A549 (cell line): ENCODE results near the gene MYPOP. TPM values are rescaled to one million over a fixed set of nuclear protein-coding genes. Genes with fewer than 3 reads are reported as not detected.
A peak's percentile ranks its signal among the peaks of the same experiment; 100 is the strongest.

Experiments
- ATAC-seq, 2 experiments: fragments of 200-7000 bp in 1 of 2; fragments of >200 bp in 1 of 2; cut with Nextera tagmentation in 1 of 2; cut with Tn5 transposase in 1 of 2; 3 replicates each; pipeline versions ENCODE4 v1.8.0 to v1.9.1; 2018 to 2020; ENCODE audit warnings: mild to moderate bottlenecking in 1 of 2, moderate library complexity in 1 of 2
- CTCF ChIA-PET: fragments of 300-600 bp; sonication (Branson Sonifier 250); formaldehyde crosslinking; extraction: SDS; loops from one replicate; lab custom pipeline; 2021; ENCODE audit warnings: antibody characterized with exemption, inconsistent platforms; lab: Yijun Ruan, JAX
- POLR2A ChIA-PET: fragments of 350-600 bp; formaldehyde crosslinking; extraction: SDS; loops from one replicate; lab custom pipeline; 2021; ENCODE audit warnings: antibody characterized with exemption, inconsistent platforms; lab: Yijun Ruan, JAX
- DNase-seq, 2 experiments: peaks; one replicate each; pipeline versions ENCODE4 v3.0.0 to v3.0.0-alpha.2; 2011 to 2016; ENCODE audit warnings: low read depth in 1 of 2, low spot score in 1 of 2
- FAIRE-seq: peaks from 2 replicates; lab custom pipeline; 2011; peaks lifted over from hg19 to GRCh38; lab: Jason Lieb, UNC
- H3K27ac ChIP-seq, 2 experiments: fragments of >200 bp; sonication (Bioruptor Twin); formaldehyde crosslinking; 3 replicates each; pipeline ENCODE4 v1.5.1; 2016 to 2017
- H3K4me1 ChIP-seq: fragments of >200 bp; sonication (Bioruptor Twin); formaldehyde crosslinking; 3 replicates; pipeline ENCODE4 v1.6.1; 2016
- H3K4me2 ChIP-seq: fragments of >200 bp; sonication (Bioruptor Twin); formaldehyde crosslinking; 3 replicates; pipeline ENCODE4 v1.6.1; 2016
- H3K4me3 ChIP-seq: fragments of >200 bp; sonication (Bioruptor Twin); formaldehyde crosslinking; 3 replicates; pipeline ENCODE4 v1.5.1; 2016
- H3K9me3 ChIP-seq: fragments of >200 bp; sonication (Bioruptor Twin); formaldehyde crosslinking; 3 replicates; pipeline ENCODE4 v1.6.1; 2016
- BHLHE40 ChIP-seq: IDR thresholded peaks from 2 replicates; pipeline ENCODE4 v1.6.1; 2012; ENCODE audit warnings: low read depth, low read length, inconsistent platforms
- CHD2 ChIP-seq: fragments of 150-350 bp; IDR thresholded peaks from 2 replicates; pipeline ENCODE4 v1.6.1; 2014; ENCODE audit warnings: low read length; ENCODE audit not compliant: partially characterized antibody
- CHD4 ChIP-seq: fragments of 200-600 bp; sonication (generic); IDR thresholded peaks from 2 replicates; pipeline ENCODE4 v1.6.1; 2016; ENCODE audit warnings: antibody characterized with exemption, mild to moderate bottlenecking, borderline replicate concordance
- CTCF ChIP-seq: fragments of >200 bp; sonication (Bioruptor Twin); formaldehyde crosslinking; IDR thresholded peaks from 3 replicates; pipeline ENCODE4 v1.5.1; 2016
- EHF ChIP-seq: fragments of 250-450 bp; sonication (Bioruptor Pico); IDR thresholded peaks from 2 replicates; pipeline ENCODE4 v1.5.0; 2020; ENCODE audit warnings: mild to moderate bottlenecking
- EHMT2 ChIP-seq: fragments of 200-600 bp; sonication (generic); IDR thresholded peaks from 2 replicates; pipeline ENCODE4 v1.6.1; 2016; ENCODE audit warnings: antibody characterized with exemption, low read depth, mild to moderate bottlenecking, moderate library complexity
- ESRRA ChIP-seq: fragments of 150-350 bp; IDR thresholded peaks from 2 replicates; pipeline ENCODE4 v1.6.1; 2014; ENCODE audit warnings: mild to moderate bottlenecking, low read length, borderline replicate concordance
- FOSB ChIP-seq: fragments of 250-450 bp; sonication (Bioruptor Pico); IDR thresholded peaks from 2 replicates; pipeline ENCODE4 v1.5.0; 2020; ENCODE audit warnings: mild to moderate bottlenecking, moderate library complexity
- FOSL2 ChIP-seq, 2 experiments: fragments of 450-650 bp in 1 of 2; fragments of >200 bp in 1 of 2; sonication (Bioruptor Twin) in 1 of 2; formaldehyde crosslinking; IDR thresholded peaks; 2 replicates each; pipeline versions ENCODE4 v1.5.0 to v1.6.1; 2016 to 2020; ENCODE audit warnings: mild to moderate bottlenecking in 1 of 2, moderate library complexity in 1 of 2
- HDAC2 ChIP-seq: fragments of 200-600 bp; sonication (generic); IDR thresholded peaks from 2 replicates; pipeline ENCODE4 v1.6.1; 2016
- JUN ChIP-seq, 2 experiments: fragments of >200 bp; sonication (Bioruptor Twin); formaldehyde crosslinking; IDR thresholded peaks; 2 replicates in 1 of 2; 3 replicates in 1 of 2; pipeline ENCODE4 v1.6.1; 2016 to 2017
- KDM1A ChIP-seq: fragments of 200-600 bp; sonication (generic); IDR thresholded peaks from 2 replicates; pipeline ENCODE4 v1.6.1; 2016; ENCODE audit warnings: low read depth, mild to moderate bottlenecking
- POLR2A ChIP-seq: IDR thresholded peaks from 2 replicates; pipeline ENCODE4 v1.6.1; 2012; ENCODE audit warnings: mild to moderate bottlenecking, low read length
- RAD21 ChIP-seq, 2 experiments: fragments of >200 bp in 1 of 2; sonication (Bioruptor Twin) in 1 of 2; formaldehyde crosslinking in 1 of 2; IDR thresholded peaks in 1 of 2; conservative IDR thresholded peaks in 1 of 2; 2 replicates in 1 of 2; 3 replicates in 1 of 2; pipeline ENCODE4 v1.6.1; 2012 to 2018; ENCODE audit warnings: inconsistent platforms in 1 of 2
- REST ChIP-seq: fragments of 200-600 bp; sonication (generic); IDR thresholded peaks from 2 replicates; pipeline ENCODE4 v1.6.1; 2016; ENCODE audit warnings: antibody characterized with exemption, mild to moderate bottlenecking, moderate library complexity
- SMC3 ChIP-seq: fragments of >200 bp; sonication (Bioruptor Twin); formaldehyde crosslinking; IDR thresholded peaks from 3 replicates; pipeline ENCODE4 v1.6.1; 2018; ENCODE audit warnings: inconsistent platforms
- SREBF2 ChIP-seq: fragments of 450-650 bp; IDR thresholded peaks from 2 replicates; pipeline ENCODE4 v1.6.1; 2014; ENCODE audit warnings: mild to moderate bottlenecking, moderate library complexity
- TP53 ChIP-seq: fragments of 250-450 bp; sonication (Bioruptor Pico); IDR thresholded peaks from 2 replicates; pipeline ENCODE4 v1.5.0; 2021; ENCODE audit warnings: mild to moderate bottlenecking, moderate library complexity
- ZNF302 ChIP-seq: fragments of 250-450 bp; sonication (Bioruptor Pico); IDR thresholded peaks from 2 replicates; pipeline ENCODE4 v1.9.0; 2021; ENCODE audit warnings: inconsistent platforms, mild to moderate bottlenecking, moderate library complexity
- ZSCAN20 ChIP-seq: fragments of 250-450 bp; sonication (Bioruptor Pico); IDR thresholded peaks from 2 replicates; pipeline ENCODE4 v1.8.0; 2022; ENCODE audit warnings: mild to moderate bottlenecking, moderate library complexity
- WGBS: methylation state at CpG from one replicate; pipeline ENCODE4 v1.1.6; 2017; ENCODE audit errors: missing lambda C conversion rate; 5-methylcytosine and 5-hydroxymethylcytosine counted together
- polyA plus RNA-seq, 4 experiments: library from polyadenylated mRNA; depleted of rRNA in 3 of 4; stranded (reverse); fragments of >200 nt; fragmentation: RNase III in 1 of 4; extraction: RNeasy Plus Mini Kit Qiagen cat#74134 plus additional on column Dnase treatment in 1 of 4; gene quantifications; 2 replicates in 3 of 4; 3 replicates in 1 of 4; pipeline ENCODE4 v1.2.3, GENCODE V29; 2011 to 2017
- TF ChIP-seq, protein P1 (sequence below): fragments of 450-650 bp; IDR thresholded peaks from 2 replicates; pipeline ENCODE4 v1.6.1; 2014; ENCODE audit warnings: antibody characterized with exemption
- TF ChIP-seq, protein P2 (sequence below): fragments of >200 bp; sonication (Bioruptor Twin); formaldehyde crosslinking; IDR thresholded peaks from 3 replicates; pipeline ENCODE4 v1.6.1; 2016

MYPOP gene
- polyA plus RNA-seq, 2 of the 4 experiments (the other 2 are of a cell fraction) = 2.1 to 10.5 TPM

DNA sequence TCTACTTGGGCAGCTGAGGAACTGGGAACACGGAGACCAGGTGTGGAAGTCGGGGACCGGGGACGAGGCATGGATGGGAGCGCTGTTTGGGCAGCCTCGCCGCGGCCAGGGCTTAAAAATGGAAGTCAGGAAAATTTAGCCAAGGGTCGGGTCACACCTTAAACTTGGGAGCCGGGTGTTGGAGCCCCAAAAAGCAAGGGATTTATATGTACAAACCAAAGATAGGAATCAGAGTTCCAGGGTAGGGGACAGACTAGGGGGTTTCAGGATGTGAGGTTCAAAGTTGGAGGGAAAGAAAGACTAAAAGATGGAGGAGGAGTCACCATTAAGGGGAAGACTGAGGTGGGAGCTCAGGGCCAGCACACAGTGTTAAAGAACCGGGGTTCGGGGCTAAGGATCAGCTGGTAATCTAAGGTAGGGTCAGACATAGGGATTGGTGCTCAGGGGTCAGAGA, 37.8 kb downstream of the MYPOP start (continued):
- TF ChIP-seq ZNF302 (CRISPR knock-in tag) (no peak), BHLHE40 (no peak), FOSB (CRISPR knock-in tag) (no peak)
- TF ChIP-seq, protein P1, sequence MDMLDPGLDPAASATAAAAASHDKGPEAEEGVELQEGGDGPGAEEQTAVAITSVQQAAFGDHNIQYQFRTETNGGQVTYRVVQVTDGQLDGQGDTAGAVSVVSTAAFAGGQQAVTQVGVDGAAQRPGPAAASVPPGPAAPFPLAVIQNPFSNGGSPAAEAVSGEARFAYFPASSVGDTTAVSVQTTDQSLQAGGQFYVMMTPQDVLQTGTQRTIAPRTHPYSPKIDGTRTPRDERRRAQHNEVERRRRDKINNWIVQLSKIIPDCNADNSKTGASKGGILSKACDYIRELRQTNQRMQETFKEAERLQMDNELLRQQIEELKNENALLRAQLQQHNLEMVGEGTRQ = no peak

GRCh38 chr19:45863840-45864628, 38.4 kb downstream of the MYPOP start, which contains the start of gene FOXA3:
FOXA3 (plus strand) TSS chr19:45864326; CDS start chr19:45864457, 131 bp downstream.
- FAIRE-seq (no peak), ATAC-seq (peak; percentile 68 to 70), DNase-seq (peak; percentile 71 to 96)
- H3K4me2 ChIP-seq = peak within 1 kb of the TSS; percentile 89
- ChIA-PET CTCF (interaction anchor here (0.6 to 11.3 kb wide), 44 partner anchors 8 to 532 kb away, joined by 3 to 315 read pairs (median 5); partner anchors contain the start of genes DMPK, IRF2BP1, MYPOP and SIX5), POLR2A (interaction anchor here (0.5 to 2.7 kb wide), 28 partner anchors 7 to 436 kb away, joined by 3 to 30 read pairs (median 4); partner anchors contain the start of genes CCDC61, IRF2BP1, MYPOP and SIX5)
- H3K4me1 ChIP-seq = peaks cover 25% of the 10 kb centered on the region
- peak; percentile 94 for TF ChIP-seq KDM1A
- no peak for TF ChIP-seq REST
- no peak for TF ChIP-seq FOSB (CRISPR knock-in tag)
- no peak for TF ChIP-seq EHMT2
- TF ChIP-seq HDAC2 = peak; percentile 89
- TF ChIP-seq RAD21 (conservative IDR thresholded peaks at IDR 0.05 in 1 of 2, IDR thresholded peaks at IDR 0.05 in 1 of 2) = peak; percentile 58 to 89; a peak in 4 of 5 replicates
- TF ChIP-seq ZSCAN20 (CRISPR knock-in tag) = no peak
- peak; percentile 81 for TF ChIP-seq CHD4
- peak; percentile 91 for TF ChIP-seq SMC3
- TF ChIP-seq EHF (CRISPR knock-in tag) = 0 out of 2 replicates have a peak, but pooled peaks have one; percentile 70
- TF ChIP-seq, protein P2, sequence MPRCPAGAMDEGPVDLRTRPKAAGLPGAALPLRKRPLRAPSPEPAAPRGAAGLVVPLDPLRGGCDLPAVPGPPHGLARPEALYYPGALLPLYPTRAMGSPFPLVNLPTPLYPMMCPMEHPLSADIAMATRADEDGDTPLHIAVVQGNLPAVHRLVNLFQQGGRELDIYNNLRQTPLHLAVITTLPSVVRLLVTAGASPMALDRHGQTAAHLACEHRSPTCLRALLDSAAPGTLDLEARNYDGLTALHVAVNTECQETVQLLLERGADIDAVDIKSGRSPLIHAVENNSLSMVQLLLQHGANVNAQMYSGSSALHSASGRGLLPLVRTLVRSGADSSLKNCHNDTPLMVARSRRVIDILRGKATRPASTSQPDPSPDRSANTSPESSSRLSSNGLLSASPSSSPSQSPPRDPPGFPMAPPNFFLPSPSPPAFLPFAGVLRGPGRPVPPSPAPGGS = 0 out of 3 replicates have a peak, but pooled peaks have one; percentile 33
- TF ChIP-seq POLR2A = peak; percentile 28; the same call in 1 of the 2 replicates
- TF ChIP-seq CTCF = peak; percentile 96
- no peak for TF ChIP-seq CHD2
- 0 out of 2 replicates have a peak, but pooled peaks have one; percentile 14 for TF ChIP-seq TP53 (CRISPR knock-in tag)
- TF ChIP-seq ESRRA = no peak
- no peak for TF ChIP-seq SREBF2
- peak in 1 of 2 experiments; percentile 48; a peak in 1 of 5 replicates for TF ChIP-seq JUN (IDR thresholded peaks at IDR 0.05)
- no peak for TF ChIP-seq FOSL2 (IDR thresholded peaks at IDR 0.05)
- peak; percentile 16; the same call in 1 of the 2 replicates for TF ChIP-seq FOSL2 (CRISPR knock-in tag; IDR thresholded peaks at IDR 0.05)
- no peaks in the 10 kb centered on the region for H3K9me3 ChIP-seq
- 14% methylated on average over 26 of the region's 71 CpGs for WGBS
- H3K4me3 ChIP-seq = peak within 1 kb of the TSS; percentile 71
- H3K27ac ChIP-seq = peak within 1 kb of the TSS; percentile 74 to 88
